Caco-2 (cell line): Measurements from ENCODE around the gene LNX2. TPM values are rescaled to one million over a fixed set of nuclear protein-coding genes. Genes with fewer than 3 reads are reported as not detected.
A peak's percentile ranks its signal among the peaks of the same experiment; 100 is the strongest.

Source experiments
- BruUV-seq: library from RNA; stranded (reverse); fragments of 400-500 nt; replicated peaks from 2 replicates; lab custom pipeline; 2021; lab: Mats Ljungman, UMichigan
- CTCF ChIA-PET: fragments of 300-600 bp; sonication (Branson Sonifier 250); formaldehyde crosslinking; loops from one replicate; lab custom pipeline; 2022; ENCODE audit warnings: antibody characterized with exemption; lab: Charles Lee
- POLR2A ChIA-PET: fragments of 300-600 bp; sonication (Branson Sonifier 250); formaldehyde crosslinking; loops from one replicate; lab custom pipeline; 2022; ENCODE audit warnings: antibody characterized with exemption; lab: Charles Lee
- DNase-seq, 2 experiments: peaks; one replicate each; pipeline versions ENCODE4 v3.0.0 to v3.0.0-alpha.2; 2020 to 2022
- H3K27me3 ChIP-seq: replicated peaks from 2 replicates; pipeline ENCODE4 v1.6.0; 2011; ENCODE audit warnings: low read length; ENCODE audit not compliant: control insufficient read depth, insufficient read depth
- H3K36me3 ChIP-seq: 2 replicates; pipeline ENCODE4 v1.5.1; 2011; ENCODE audit warnings: low read length; ENCODE audit not compliant: control insufficient read depth, insufficient read depth
- H3K4me1 ChIP-seq: fragments of 250-450 bp; sonication (Bioruptor Pico); 2 replicates; pipeline ENCODE4 v1.5.1; 2020; ENCODE audit warnings: mild to moderate bottlenecking
- H3K4me3 ChIP-seq: 2 replicates; pipeline ENCODE4 v1.5.1; 2011; ENCODE audit warnings: low read depth, mild to moderate bottlenecking, control low read depth, low read length
- H3K9me3 ChIP-seq: fragments of 250-450 bp; sonication (Bioruptor Pico); 2 replicates; pipeline ENCODE4 v1.5.1; 2020; ENCODE audit warnings: mild to moderate bottlenecking, moderate library complexity
- H3K27ac Mint-ChIP-seq: one replicate; pipeline ENCODE4 v1.8.0; 2022; ENCODE audit warnings: mixed read lengths; ENCODE audit not compliant: unreplicated experiment
- H3K27me3 Mint-ChIP-seq: one replicate; pipeline ENCODE4 v1.8.0; 2022; ENCODE audit warnings: mixed read lengths; ENCODE audit not compliant: insufficient read depth, unreplicated experiment
- H3K36me3 Mint-ChIP-seq: one replicate; pipeline ENCODE4 v1.8.0; 2022; ENCODE audit warnings: mild to moderate bottlenecking, mixed read lengths; ENCODE audit not compliant: insufficient read depth, unreplicated experiment
- H3K4me1 Mint-ChIP-seq: one replicate; pipeline ENCODE4 v1.8.0; 2022; ENCODE audit warnings: low read depth, mixed read lengths; ENCODE audit not compliant: unreplicated experiment
- H3K4me3 Mint-ChIP-seq: one replicate; pipeline ENCODE4 v1.8.0; 2022; ENCODE audit warnings: mild to moderate bottlenecking, moderate library complexity, mixed read lengths; ENCODE audit not compliant: unreplicated experiment
- H3K9me3 Mint-ChIP-seq: one replicate; pipeline ENCODE4 v1.8.0; 2022; ENCODE audit warnings: mixed read lengths; ENCODE audit not compliant: unreplicated experiment
- intact Hi-C: fragments of 100-400 bp; cut with micrococcal nuclease; formaldehyde crosslinking; loops from one replicate; pipeline ENCODE4 v1.10.0; 2022; ENCODE audit not compliant: unreplicated experiment
- total RNA-seq: library from RNA; stranded (reverse); gene quantifications from 2 replicates; pipeline ENCODE4 v1.2.3, GENCODE V29; 2022
- TF ChIP-seq, protein P1 (sequence below), 2 experiments: fragments of 200-600 bp in 1 of 2; IDR thresholded peaks; 1 replicate in 1 of 2; 2 replicates in 1 of 2; pipeline versions ENCODE4 v1.5.1 to v1.8.0; 2011 to 2022; ENCODE audit warnings: antibody characterized with exemption in 1 of 2, control low read depth in 1 of 2, inconsistent platforms in 1 of 2, low read depth in 1 of 2, low read length in 1 of 2, mild to moderate bottlenecking in 1 of 2, moderate library complexity in 1 of 2; ENCODE audit not compliant: insufficient read depth in 1 of 2, severe bottlenecking in 1 of 2, unreplicated experiment in 1 of 2

The LNX2 gene
- total RNA-seq, 1 experiment from 2014 or later, result 24.4 TPM

DNA sequence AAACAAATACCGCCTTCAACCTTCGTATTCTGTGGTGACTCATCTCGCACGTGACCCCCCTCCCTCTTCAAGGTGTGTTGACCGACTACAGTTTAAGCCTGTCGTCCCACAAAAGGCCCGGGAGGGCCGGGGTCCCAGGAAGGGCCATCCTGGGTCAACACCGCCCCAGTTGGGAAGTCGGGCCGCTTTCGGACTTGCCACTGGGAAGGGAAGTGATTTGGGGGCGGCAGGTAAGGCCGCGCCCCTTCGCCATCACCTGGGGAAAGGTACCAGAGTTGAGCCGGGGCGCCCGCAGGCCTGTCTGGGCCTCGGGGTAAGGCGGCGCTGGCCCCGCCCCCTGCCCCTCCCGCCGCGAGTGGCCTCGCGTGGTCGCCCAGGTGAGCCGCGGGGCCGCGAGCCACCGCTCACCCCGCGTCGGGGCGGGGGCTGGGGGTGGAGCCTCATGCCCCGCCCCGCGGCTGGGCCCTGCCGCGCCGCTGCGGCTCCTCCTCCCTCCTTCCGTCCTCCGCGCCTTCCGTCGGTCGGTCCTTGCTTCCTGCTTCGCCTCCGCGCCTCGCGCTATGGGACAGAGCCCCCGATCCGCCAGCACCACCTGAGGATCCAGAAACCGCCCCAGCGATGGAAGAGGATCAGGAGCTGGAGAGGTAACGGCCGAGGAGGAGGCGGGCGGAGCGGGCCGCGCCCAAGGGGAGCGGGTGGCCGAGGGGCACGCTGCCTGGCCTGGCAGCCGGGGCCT, 1.2 kb upstream of the LNX2 start, which contains the start of gene POLR1D:
POLR1D (plus strand) TSS at position 527 of the 736 bp plus-strand sequence; CDS start at position 619, 92 bp downstream.
- TF ChIP-seq, protein P1, sequence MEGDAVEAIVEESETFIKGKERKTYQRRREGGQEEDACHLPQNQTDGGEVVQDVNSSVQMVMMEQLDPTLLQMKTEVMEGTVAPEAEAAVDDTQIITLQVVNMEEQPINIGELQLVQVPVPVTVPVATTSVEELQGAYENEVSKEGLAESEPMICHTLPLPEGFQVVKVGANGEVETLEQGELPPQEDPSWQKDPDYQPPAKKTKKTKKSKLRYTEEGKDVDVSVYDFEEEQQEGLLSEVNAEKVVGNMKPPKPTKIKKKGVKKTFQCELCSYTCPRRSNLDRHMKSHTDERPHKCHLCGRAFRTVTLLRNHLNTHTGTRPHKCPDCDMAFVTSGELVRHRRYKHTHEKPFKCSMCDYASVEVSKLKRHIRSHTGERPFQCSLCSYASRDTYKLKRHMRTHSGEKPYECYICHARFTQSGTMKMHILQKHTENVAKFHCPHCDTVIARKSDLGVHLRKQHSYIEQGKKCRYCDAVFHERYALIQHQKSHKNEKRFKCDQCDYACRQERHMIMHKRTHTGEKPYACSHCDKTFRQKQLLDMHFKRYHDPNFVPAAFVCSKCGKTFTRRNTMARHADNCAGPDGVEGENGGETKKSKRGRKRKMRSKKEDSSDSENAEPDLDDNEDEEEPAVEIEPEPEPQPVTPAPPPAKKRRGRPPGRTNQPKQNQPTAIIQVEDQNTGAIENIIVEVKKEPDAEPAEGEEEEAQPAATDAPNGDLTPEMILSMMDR (IDR thresholded peaks at IDR 0.05; ENCODE audit: insufficient read depth in 1 of 2, low read depth in 1 of 2, low read length in 1 of 2, severe bottlenecking in 1 of 2, unreplicated experiment in 1 of 2), result no peak
- peaks cover 53% of the 10 kb centered on the region for H3K36me3 Mint-ChIP-seq
- peak within 1 kb of the TSS; percentile 99 for H3K4me3 Mint-ChIP-seq
- ChIA-PET CTCF (interaction anchor here (0.6 to 1.9 kb wide), 4 partner anchors 53 to 362 kb away, joined by 3 to 8 read pairs (median 3); no protein-coding TSS in a partner anchor), POLR2A (interaction anchor here (0.5 to 3.2 kb wide), 10 partner anchors 14 to 1852 kb away, joined by 3 to 21 read pairs (median 3); no protein-coding TSS in a partner anchor)
- H3K27me3 Mint-ChIP-seq, result no peaks in the 10 kb centered on the region
- Histone ChIP-seq H3K36me3 (no peaks in the 10 kb centered on the region), H3K4me3 (peak within 1 kb of the TSS; percentile 76), H3K27me3 (no peaks in the 10 kb centered on the region), H3K4me1 (peaks cover 53% of the 10 kb centered on the region), H3K9me3 (no peaks in the 10 kb centered on the region)
- DNase-seq, result peak; percentile 93 to 95
- no peaks in the 10 kb centered on the region for H3K9me3 Mint-ChIP-seq
- intact Hi-C loops, result loop anchor here (2.0 to 10.0 kb wide), 5 partner anchors 71 to 657 kb away; partner anchors contain the start of genes CDX2 and MTIF3
- peaks cover 49% of the 10 kb centered on the region for H3K4me1 Mint-ChIP-seq
- no TSS peak for BruUV-seq
- H3K27ac Mint-ChIP-seq, result peak within 1 kb of the TSS; percentile 96

DNA sequence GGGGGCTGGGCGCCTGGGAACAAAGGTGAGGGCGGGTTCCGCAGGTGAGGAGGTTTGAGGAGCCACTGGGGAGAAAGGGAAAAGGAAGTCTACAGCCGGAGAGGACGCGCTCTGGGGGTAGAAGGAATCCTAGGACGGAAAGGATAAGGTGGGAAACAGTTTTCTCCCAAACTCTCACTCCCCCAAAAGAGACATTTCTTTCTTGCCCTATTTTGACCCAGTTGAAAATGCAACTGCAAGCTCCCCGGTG, 712 bp upstream of the LNX2 start:
- Histone ChIP-seq H3K27me3 (no peaks in the 10 kb centered on the region), H3K4me1 (peaks cover 52% of the 10 kb centered on the region), H3K36me3 (no peaks in the 10 kb centered on the region), H3K9me3 (no peaks in the 10 kb centered on the region), H3K4me3 (peak overlapping the region; percentile 76)
- DNase-seq, result no peak
- ChIA-PET CTCF (interaction anchor here (0.6 to 1.9 kb wide), 5 partner anchors 23 to 363 kb away, joined by 3 to 8 read pairs (median 5); no protein-coding TSS in a partner anchor), POLR2A (interaction anchor here (0.6 to 3.2 kb wide), 13 partner anchors 14 to 1851 kb away, joined by 3 to 21 read pairs (median 4); partner anchors contain the start of gene GTF3A)
- BruUV-seq, result no TSS peak
- Mint-ChIP-seq H3K36me3 (peaks cover 53% of the 10 kb centered on the region), H3K27ac (peak overlapping the region; percentile 96), H3K9me3 (no peaks in the 10 kb centered on the region), H3K4me1 (peaks cover 44% of the 10 kb centered on the region), H3K27me3 (no peaks in the 10 kb centered on the region), H3K4me3 (peak overlapping the region; percentile 99)
- TF ChIP-seq, protein P1 (IDR thresholded peaks at IDR 0.05; ENCODE audit: insufficient read depth in 1 of 2, low read depth in 1 of 2, low read length in 1 of 2, severe bottlenecking in 1 of 2, unreplicated experiment in 1 of 2), result no peak
- intact Hi-C loops, result loop anchor here (2.0 to 10.0 kb wide), 5 partner anchors 70 to 656 kb away; partner anchors contain the start of genes CDX2 and MTIF3

DNA sequence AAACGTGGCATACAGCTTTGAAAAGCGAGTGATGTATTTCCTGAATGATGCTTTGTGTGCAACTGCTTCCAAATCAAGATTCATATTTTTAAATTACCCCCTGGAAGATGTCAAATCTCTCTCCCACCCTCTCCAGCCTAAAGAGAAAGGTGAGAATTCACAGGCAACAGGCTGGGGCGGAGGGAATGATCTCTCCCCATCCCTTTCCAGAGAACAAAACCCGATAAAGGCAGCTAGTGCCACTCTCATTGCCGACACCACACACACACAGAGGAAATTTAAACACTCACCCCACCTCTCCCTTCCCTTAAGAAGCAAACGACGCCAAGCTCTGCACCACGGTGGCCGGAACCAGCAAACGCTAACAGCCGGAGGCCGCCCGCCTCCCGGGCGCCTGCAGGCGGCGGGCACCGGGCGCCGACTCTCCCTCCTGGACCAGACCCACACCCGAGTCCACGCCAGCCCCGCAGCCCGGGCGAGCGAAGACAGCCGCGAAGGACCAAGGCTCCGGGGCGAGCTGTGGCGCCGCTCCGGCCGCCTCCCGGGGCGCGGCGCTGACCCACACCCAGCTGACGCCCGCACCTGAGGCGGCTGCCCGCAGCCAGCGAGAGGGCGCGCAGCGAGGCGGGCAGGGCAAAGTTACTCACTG, 477 bp downstream of the LNX2 start:
- TF ChIP-seq, protein P1 (IDR thresholded peaks at IDR 0.05; ENCODE audit: insufficient read depth in 1 of 2, low read depth in 1 of 2, low read length in 1 of 2, severe bottlenecking in 1 of 2, unreplicated experiment in 1 of 2), result peak in 1 of 2 experiments; percentile 17
- Mint-ChIP-seq H3K4me3 (peak overlapping the region; percentile 99), H3K36me3 (peaks cover 47% of the 10 kb centered on the region), H3K4me1 (peaks cover 32% of the 10 kb centered on the region), H3K9me3 (no peaks in the 10 kb centered on the region), H3K27ac (peak overlapping the region; percentile 47), H3K27me3 (no peaks in the 10 kb centered on the region)
- no peak for DNase-seq
- intact Hi-C loops, result loop anchor here (2.0 to 10.0 kb wide), 5 partner anchors 69 to 655 kb away; partner anchors contain the start of genes CDX2 and MTIF3
- Histone ChIP-seq H3K27me3 (no peaks in the 10 kb centered on the region), H3K36me3 (0 out of 2 replicates have a peak, but pooled peaks cover 3% of the 10 kb centered on the region), H3K4me3 (peak overlapping the region; percentile 76), H3K9me3 (peaks cover 8% of the 10 kb centered on the region), H3K4me1 (peaks cover 41% of the 10 kb centered on the region)
- ChIA-PET POLR2A (interaction anchor here (0.5 to 3.2 kb wide), 14 partner anchors 13 to 943 kb away, joined by 3 to 13 read pairs (median 4); partner anchors contain the start of gene GTF3A), CTCF (interaction anchor here (0.5 to 1.3 kb wide), 5 partner anchors 21 to 702 kb away, joined by 3 to 6 read pairs (median 3); no protein-coding TSS in a partner anchor)
- TSS peak; percentile 54 for BruUV-seq
